ENCODE measurements around the gene FZD10. TPM values are rescaled to one million over a fixed set of nuclear protein-coding genes. Genes with fewer than 3 reads are reported as not detected.

FZD10 gene
- total and polyA plus RNA-seq, 8 donors = 0.04 to 0.26 (median 0.14) TPM

- DNase-seq (no peak), FAIRE-seq (no peak), ATAC-seq (no peak)
- intact Hi-C loops (cut with DNase I) = no loop called here
- Histone ChIP-seq H3K36me3 (no peaks in the 10 kb centered on the region), H3K9me3 (no peaks in the 10 kb centered on the region), H3K4me3 (no peak overlapping the region), H3K27ac (no peak overlapping the region), H3K4me1 (no peaks in the 10 kb centered on the region), H3K27me3 (no peaks in the 10 kb centered on the region)
- TF ChIP-seq CTCF (IDR thresholded peaks at IDR 0.05) = no peak
- 39 to 51% methylated on average over 13 of the region's 13 CpGs for WGBS, 2 donors
Measured at GRCh38 chr12:130196827-130197226, 34.6 kb downstream of the FZD10 start.

- FAIRE-seq = no peak
- WGBS, 2 donors = 66 to 76% methylated on average over 18 of the region's 18 CpGs
Measured at GRCh38 chr12:130198026-130198662, 35.9 kb downstream of the FZD10 start.

GRCh38 chr12:130198663-130199060, 36.4 kb downstream of the FZD10 start:
- H3K4me1 ChIP-seq = no peaks in the 10 kb centered on the region
- 63 to 72% methylated on average over 16 of the region's 16 CpGs for WGBS, 2 donors
- no peak for TF ChIP-seq CTCF (IDR thresholded peaks at IDR 0.05)
- H3K27ac ChIP-seq = no peak overlapping the region
- no peaks in the 10 kb centered on the region for H3K27me3 ChIP-seq
- no peaks in the 10 kb centered on the region for H3K36me3 ChIP-seq
- H3K4me3 ChIP-seq = no peak overlapping the region
- DNase-seq (no peak), FAIRE-seq (no peak), ATAC-seq (no peak)
- intact Hi-C loops (cut with DNase I) = no loop called here
- H3K9me3 ChIP-seq = no peaks in the 10 kb centered on the region

More at GRCh38 chr12:130198026-130198662, 35.9 kb downstream of the FZD10 start:
- Histone ChIP-seq H3K9me3 (no peaks in the 10 kb centered on the region), H3K27ac (no peak overlapping the region), H3K4me1 (no peaks in the 10 kb centered on the region), H3K4me3 (no peak overlapping the region), H3K27me3 (no peaks in the 10 kb centered on the region), H3K36me3 (no peaks in the 10 kb centered on the region)
- ATAC-seq (no peak), DNase-seq (no peak)
- TF ChIP-seq CTCF (IDR thresholded peaks at IDR 0.05) = no peak
- intact Hi-C loops (cut with DNase I) = no loop called here

- 38 to 49% methylated on average over 18 of the region's 18 CpGs for WGBS, 2 donors
- no peak for ATAC-seq
- Histone ChIP-seq H3K27ac (no peak overlapping the region), H3K9me3 (no peaks in the 10 kb centered on the region), H3K27me3 (no peaks in the 10 kb centered on the region), H3K36me3 (no peaks in the 10 kb centered on the region), H3K4me3 (no peak overlapping the region), H3K4me1 (no peaks in the 10 kb centered on the region)
- intact Hi-C loops (cut with DNase I) = no loop called here
- TF ChIP-seq CTCF (IDR thresholded peaks at IDR 0.05) = no peak
- no peak for FAIRE-seq
- DNase-seq = no peak
Measured at GRCh38 chr12:130199581-130200390, 37.5 kb downstream of the FZD10 start.

- FAIRE-seq (no peak), ATAC-seq (no peak), DNase-seq (no peak)
- intact Hi-C loops (cut with DNase I) = no loop called here
- Histone ChIP-seq H3K27me3 (no peaks in the 10 kb centered on the region), H3K4me3 (no peak overlapping the region), H3K4me1 (no peaks in the 10 kb centered on the region), H3K9me3 (no peaks in the 10 kb centered on the region), H3K27ac (no peak overlapping the region), H3K36me3 (no peaks in the 10 kb centered on the region)
- no peak for TF ChIP-seq CTCF (IDR thresholded peaks at IDR 0.05)
- WGBS, 2 donors = 70 to 73% methylated on average over 7 of the region's 7 CpGs
Measured at GRCh38 chr12:130200445-130200844, 38.2 kb downstream of the FZD10 start.

Data from pancreas (tissue), 10 donors.